GM18873 (cell line): ENCODE measurements around the gene SCGB1A1.

Source experiments
- ATAC-seq: cut with Tn5 transposase; IDR thresholded peaks from one replicate; pipeline ENCODE4 v1.9.1; 2021; ENCODE audit warnings: mild to moderate bottlenecking, moderate library complexity, moderate number of reproducible peaks; ENCODE audit not compliant: unreplicated experiment, low FRiP score

SCGB1A1 gene

GRCh38 chr11:62472063-62472884 is 53.4 kb downstream of the SCGB1A1 start:
- ATAC-seq: no peak
